ENCODE data around the gene PCDHGB1. TPM values are rescaled to one million over a fixed set of nuclear protein-coding genes. Genes with fewer than 3 reads are reported as not detected.
A peak's percentile ranks its signal among the peaks of the same experiment; 100 is the strongest.

Gene PCDHGB1
- total RNA-seq, 4 donors from 2014 or later = 0.29 to 1.9 (median 1.5) TPM

- 92 to 94% methylated on average over 6 of the region's 6 CpGs for WGBS, 2 donors
- no peak for DNase-seq
- Histone ChIP-seq H3K9me3 (peaks cover 19 to 87% (median 65%) of the 10 kb centered on the region in 3 donors), H3K27me3 (no peaks in the 10 kb centered on the region), H3K36me3 (peaks cover 5 to 48% (median 10%) of the 10 kb centered on the region in 3 donors), H3K27ac (no peak overlapping the region), H3K4me3 (peak overlapping the region in 1 of 4 donors; percentile 81), H3K4me1 (peaks cover 0 to 13% (median 4%) of the 10 kb centered on the region in 3 donors)
- no peak for TF ChIP-seq CTCF (IDR thresholded peaks at IDR 0.05)
- no peak for TF ChIP-seq POLR2A (IDR thresholded peaks at IDR 0.05)
- intact Hi-C loops (cut with DNase I) = no loop called here
These were observed 30.7 kb upstream of the PCDHGB1 start for GRCh38 chr5:141319202-141319601.

DNA sequence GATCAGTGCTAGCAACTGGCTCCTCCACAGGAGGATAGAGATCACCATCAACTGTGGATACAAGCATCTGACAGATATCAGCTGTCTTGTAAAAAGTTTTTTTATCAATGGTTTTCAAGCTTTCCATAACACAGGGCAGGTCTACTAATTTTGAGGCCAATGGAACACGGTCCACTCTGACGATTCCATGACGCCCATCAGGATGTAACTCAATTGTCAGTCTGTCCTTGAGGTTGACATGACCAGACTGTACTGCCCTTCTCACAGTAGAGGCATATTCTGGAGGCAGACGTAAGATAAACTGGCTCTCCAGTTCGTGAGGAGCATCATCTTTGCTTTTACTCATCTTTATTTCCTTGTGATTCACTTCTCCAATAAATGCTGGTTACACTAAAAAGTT, 30.2 kb upstream of the PCDHGB1 start:
- Histone ChIP-seq H3K36me3 (peaks cover 5 to 48% (median 10%) of the 10 kb centered on the region in 3 donors), H3K9me3 (peaks cover 19 to 86% (median 61%) of the 10 kb centered on the region in 3 donors), H3K4me3 (peak overlapping the region; percentile 55 to 82 (median 76)), H3K4me1 (peaks cover 0 to 13% (median 4%) of the 10 kb centered on the region in 3 donors), H3K27me3 (no peaks in the 10 kb centered on the region), H3K27ac (peak overlapping the region in 3 of 4 donors; percentile 95 to 97 (median 95))
- intact Hi-C loops (cut with DNase I) = no loop called here
- WGBS, 2 donors = 70 to 80% methylated on average over 5 of the region's 5 CpGs
- TF ChIP-seq POLR2A (IDR thresholded peaks at IDR 0.05) (no peak), CTCF (IDR thresholded peaks at IDR 0.05) (no peak)
- no peak for DNase-seq

- WGBS, 2 donors = 3 to 4% methylated on average over 32 to 41 of the region's 67 CpGs
- Histone ChIP-seq H3K27ac (peak within 1 kb of the TSS; percentile 86 to 97 (median 95)), H3K36me3 (peaks cover 5 to 44% (median 10%) of the 10 kb centered on the region in 3 donors), H3K4me1 (peaks cover 0 to 13% (median 4%) of the 10 kb centered on the region in 3 donors), H3K4me3 (peak within 1 kb of the TSS; percentile 55 to 82 (median 76)), H3K9me3 (peaks cover 19 to 86% (median 53%) of the 10 kb centered on the region in 3 donors), H3K27me3 (no peaks in the 10 kb centered on the region)
- peak in 3 of 4 donors; percentile 79 to 95 (median 85) for TF ChIP-seq POLR2A (IDR thresholded peaks at IDR 0.05)
- TF ChIP-seq CTCF (IDR thresholded peaks at IDR 0.05) = peak; percentile 73 to 88 (median 80)
- peak; percentile 63 for DNase-seq
- intact Hi-C loops (cut with DNase I) = no loop called here
These were observed 29.4 kb upstream of the PCDHGB1 start, which contains the start of gene TAF7 for GRCh38 chr5:141320225-141321169. Gene TAF7, minus strand, starts transcription at chr5:141320784. Its CDS starts 740 bp downstream, at chr5:141320044.

DNA sequence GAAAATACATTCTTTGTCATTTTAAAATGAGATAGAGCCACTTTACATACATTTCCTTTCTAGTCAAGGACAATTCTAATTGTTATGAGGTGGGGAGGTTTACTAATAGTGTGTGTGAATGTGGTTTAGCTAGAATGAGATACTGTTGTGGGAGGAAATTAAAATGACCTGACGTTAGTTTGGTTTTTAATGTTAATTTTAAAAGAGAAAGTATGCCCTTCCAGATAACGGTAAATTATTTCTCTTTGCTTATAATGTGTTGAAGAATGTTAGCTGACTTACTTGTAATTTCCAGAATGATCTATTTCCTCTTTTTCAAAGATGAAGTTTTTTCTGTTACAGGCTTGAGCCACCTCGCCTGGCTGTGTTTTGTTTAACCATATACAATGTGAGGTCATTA, 27.6 kb upstream of the PCDHGB1 start:
- intact Hi-C loops (cut with DNase I) = no loop called here
- peaks cover 0 to 13% (median 4%) of the 10 kb centered on the region in 3 donors for H3K4me1 ChIP-seq
- 81 to 87% methylated on average over 3 of the region's 3 CpGs for WGBS, 2 donors
- peaks cover 0 to 5% (median 0%) of the 10 kb centered on the region in 4 donors for H3K27me3 ChIP-seq
- no peak overlapping the region for H3K27ac ChIP-seq
- H3K4me3 ChIP-seq = no peak overlapping the region
- no peak for DNase-seq
- TF ChIP-seq POLR2A (IDR thresholded peaks at IDR 0.05) (no peak), CTCF (IDR thresholded peaks at IDR 0.05) (no peak)
- peaks cover 5 to 26% (median 10%) of the 10 kb centered on the region in 3 donors for H3K36me3 ChIP-seq
- peaks cover 19 to 80% (median 36%) of the 10 kb centered on the region in 3 donors for H3K9me3 ChIP-seq

Measured in esophagus squamous epithelium (tissue), 5 donors.